Left ventricle myocardium inferior (tissue), 1 donor: ENCODE results near the gene KCTD20. TPM values are rescaled to one million over a fixed set of nuclear protein-coding genes. Genes with fewer than 3 reads are reported as not detected.

Experiments used
- DNase-seq: peaks from one replicate; pipeline ENCODE4 v3.0.0-alpha.2; 2020
- H3K27ac ChIP-seq: fragments of 200-600 bp; replicated peaks from 2 replicates; pipeline ENCODE4 v1.8.0; 2021
- H3K27me3 ChIP-seq: fragments of 200-600 bp; 2 replicates; pipeline ENCODE4 v1.8.0; 2021; ENCODE audit warnings: low read depth
- H3K36me3 ChIP-seq: fragments of 200-600 bp; 2 replicates; pipeline ENCODE4 v1.8.0; 2021
- H3K4me1 ChIP-seq: fragments of 200-600 bp; 2 replicates; pipeline ENCODE4 v1.8.0; 2021
- H3K4me3 ChIP-seq: fragments of 200-600 bp; 2 replicates; pipeline ENCODE4 v1.8.0; 2021; ENCODE audit warnings: mild to moderate bottlenecking, moderate library complexity
- H3K9me3 ChIP-seq: fragments of 200-600 bp; replicated peaks from 2 replicates; pipeline ENCODE4 v1.8.0; 2021
- intact Hi-C: fragments of 100-400 bp; cut with micrococcal nuclease; formaldehyde crosslinking; loops from one replicate; pipeline ENCODE4 v1.11.0; 2022
- total RNA-seq: library from RNA; stranded (reverse); fragmentation: NEBNext Ultra II Directional; extraction: Animal tissue kit (Norgen Biotek cat#: 25700); gene quantifications from one replicate; pipeline ENCODE4 v1.2.1, GENCODE V29; 2021
- TF ChIP-seq, protein P1 (sequence below): fragments of 200-600 bp; IDR thresholded peaks from 2 replicates; pipeline ENCODE4 v1.8.0; 2021; ENCODE audit warnings: antibody characterized with exemption, mild to moderate bottlenecking, borderline replicate concordance
- donor health status: DM: no; HTN: yes; CAD: no; lungs with severe emphysema.

Gene KCTD20
- total RNA-seq, 1 donor from 2014 or later, result 21.3 TPM

DNA sequence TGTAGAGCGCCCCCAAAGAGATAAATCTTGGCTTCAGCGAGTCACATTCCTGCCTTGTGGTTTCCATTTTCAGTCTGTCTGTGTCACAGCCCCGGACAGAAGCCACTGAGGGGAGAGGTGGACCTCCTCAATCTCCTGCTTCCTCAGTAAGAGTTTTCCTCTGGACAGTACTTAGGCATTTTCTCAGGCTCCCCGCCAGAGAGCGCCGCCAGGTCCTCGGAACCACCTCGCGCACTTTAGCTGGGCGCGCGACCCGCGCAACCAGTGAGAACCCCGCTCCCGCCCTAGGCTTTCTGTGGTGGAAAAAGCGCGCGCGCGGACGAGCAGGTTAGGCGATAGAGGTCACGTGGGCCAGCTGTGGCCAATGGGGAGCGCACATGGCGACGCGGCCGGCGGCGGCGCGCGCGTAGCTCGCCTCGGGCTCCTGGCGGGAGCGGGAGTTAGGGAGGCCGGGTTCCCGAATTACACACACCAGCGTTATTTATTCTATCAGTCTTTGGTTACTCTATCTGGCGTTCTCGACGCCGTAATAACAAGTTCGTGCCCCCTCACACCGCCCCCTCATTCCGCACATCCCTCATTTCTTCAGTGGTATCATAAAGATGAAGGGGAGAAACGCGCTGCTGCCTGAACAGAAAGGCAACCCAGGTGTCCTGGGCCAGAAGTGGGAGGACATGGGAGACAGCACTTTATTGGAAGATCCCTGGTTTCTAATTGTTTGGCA lies 19.5 kb upstream of the KCTD20 start:
- no peaks in the 10 kb centered on the region for H3K27me3 ChIP-seq
- H3K4me1 ChIP-seq, result peaks cover 15% of the 10 kb centered on the region
- H3K9me3 ChIP-seq, result no peaks in the 10 kb centered on the region
- no peaks in the 10 kb centered on the region for H3K36me3 ChIP-seq
- H3K27ac ChIP-seq, result peak overlapping the region; percentile 78
- DNase-seq, result peak; percentile 99
- TF ChIP-seq, protein P1, sequence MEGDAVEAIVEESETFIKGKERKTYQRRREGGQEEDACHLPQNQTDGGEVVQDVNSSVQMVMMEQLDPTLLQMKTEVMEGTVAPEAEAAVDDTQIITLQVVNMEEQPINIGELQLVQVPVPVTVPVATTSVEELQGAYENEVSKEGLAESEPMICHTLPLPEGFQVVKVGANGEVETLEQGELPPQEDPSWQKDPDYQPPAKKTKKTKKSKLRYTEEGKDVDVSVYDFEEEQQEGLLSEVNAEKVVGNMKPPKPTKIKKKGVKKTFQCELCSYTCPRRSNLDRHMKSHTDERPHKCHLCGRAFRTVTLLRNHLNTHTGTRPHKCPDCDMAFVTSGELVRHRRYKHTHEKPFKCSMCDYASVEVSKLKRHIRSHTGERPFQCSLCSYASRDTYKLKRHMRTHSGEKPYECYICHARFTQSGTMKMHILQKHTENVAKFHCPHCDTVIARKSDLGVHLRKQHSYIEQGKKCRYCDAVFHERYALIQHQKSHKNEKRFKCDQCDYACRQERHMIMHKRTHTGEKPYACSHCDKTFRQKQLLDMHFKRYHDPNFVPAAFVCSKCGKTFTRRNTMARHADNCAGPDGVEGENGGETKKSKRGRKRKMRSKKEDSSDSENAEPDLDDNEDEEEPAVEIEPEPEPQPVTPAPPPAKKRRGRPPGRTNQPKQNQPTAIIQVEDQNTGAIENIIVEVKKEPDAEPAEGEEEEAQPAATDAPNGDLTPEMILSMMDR, result peak; percentile 72
- intact Hi-C loops, result no loop called here
- peak overlapping the region; percentile 69 for H3K4me3 ChIP-seq

DNA sequence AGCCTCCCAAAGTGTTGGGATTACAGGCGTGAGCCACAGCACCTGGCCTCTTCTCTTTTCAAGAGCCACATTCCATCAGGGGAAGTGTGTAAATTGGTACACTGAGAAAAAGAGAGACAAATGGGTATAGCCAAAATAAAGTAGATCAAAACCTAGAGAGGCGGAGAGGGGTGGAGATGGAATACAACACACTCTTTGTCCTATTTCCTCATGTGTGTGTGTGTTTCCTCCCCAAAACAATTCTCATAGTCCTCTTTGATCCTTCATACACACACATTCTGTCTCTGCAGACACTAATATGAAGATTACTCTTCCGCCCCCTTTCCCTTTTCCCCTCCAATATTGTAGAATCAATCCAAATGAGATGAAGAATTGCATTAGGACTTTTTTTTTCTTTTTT lies 16.2 kb upstream of the KCTD20 start:
- Histone ChIP-seq H3K27me3 (no peaks in the 10 kb centered on the region), H3K4me1 (peaks cover 15% of the 10 kb centered on the region), H3K4me3 (no peak overlapping the region), H3K27ac (no peak overlapping the region), H3K9me3 (no peaks in the 10 kb centered on the region), H3K36me3 (no peaks in the 10 kb centered on the region)
- intact Hi-C loops, result no loop called here
- TF ChIP-seq, protein P1, result no peak
- DNase-seq, result no peak

DNA sequence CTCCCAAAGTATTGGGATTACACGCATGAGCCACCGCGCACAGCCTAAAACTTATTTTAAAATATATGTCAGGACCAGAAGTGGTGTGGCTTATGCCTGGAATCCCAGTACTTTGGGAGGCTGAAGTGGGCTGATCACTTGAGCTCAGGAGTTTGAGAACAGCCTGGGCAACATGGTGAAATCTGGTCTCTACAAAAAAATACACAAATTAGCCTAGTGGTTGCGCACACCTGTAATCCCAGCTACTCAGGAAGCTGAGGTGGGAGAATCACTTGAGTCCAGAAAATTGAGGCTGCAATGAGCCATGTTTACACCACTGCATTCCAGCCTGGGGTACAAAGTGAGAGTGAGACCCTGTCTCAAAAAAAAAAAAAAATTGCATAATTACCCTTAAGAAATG lies 13.9 kb upstream of the KCTD20 start:
- H3K4me1 ChIP-seq, result peaks cover under 1% of the 10 kb centered on the region
- H3K27ac ChIP-seq, result no peak overlapping the region
- intact Hi-C loops, result no loop called here

DNA sequence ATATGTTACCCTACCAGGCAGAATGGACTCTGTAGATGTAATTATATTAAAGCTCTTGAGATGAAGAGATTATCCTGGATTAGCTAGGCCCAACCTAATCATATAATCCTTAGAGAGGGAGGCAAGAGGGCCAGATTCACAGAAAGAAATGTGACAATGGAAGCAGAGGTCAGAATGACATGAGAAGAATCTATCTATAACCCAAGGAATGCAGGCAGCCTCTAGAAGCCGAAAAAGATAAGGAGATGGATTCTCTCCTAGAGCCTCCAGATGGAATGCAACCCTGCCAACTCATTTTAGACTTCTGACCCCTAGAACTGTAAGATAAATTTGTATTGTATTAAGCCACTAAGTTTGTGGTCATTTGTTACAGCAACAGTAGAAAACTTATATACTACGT lies 12.4 kb upstream of the KCTD20 start:
- Histone ChIP-seq H3K27ac (no peak overlapping the region), H3K27me3 (no peaks in the 10 kb centered on the region), H3K4me1 (no peaks in the 10 kb centered on the region), H3K36me3 (no peaks in the 10 kb centered on the region), H3K9me3 (no peaks in the 10 kb centered on the region), H3K4me3 (no peak overlapping the region)
- no peak for DNase-seq
- TF ChIP-seq, protein P1, result no peak
- intact Hi-C loops, result no loop called here

More for the DNA sequence above, 13.9 kb upstream of the KCTD20 start:
- Histone ChIP-seq H3K27me3 (no peaks in the 10 kb centered on the region), H3K9me3 (no peaks in the 10 kb centered on the region), H3K36me3 (no peaks in the 10 kb centered on the region), H3K4me3 (no peak overlapping the region)
- no peak for DNase-seq
- TF ChIP-seq, protein P1, result no peak

DNA sequence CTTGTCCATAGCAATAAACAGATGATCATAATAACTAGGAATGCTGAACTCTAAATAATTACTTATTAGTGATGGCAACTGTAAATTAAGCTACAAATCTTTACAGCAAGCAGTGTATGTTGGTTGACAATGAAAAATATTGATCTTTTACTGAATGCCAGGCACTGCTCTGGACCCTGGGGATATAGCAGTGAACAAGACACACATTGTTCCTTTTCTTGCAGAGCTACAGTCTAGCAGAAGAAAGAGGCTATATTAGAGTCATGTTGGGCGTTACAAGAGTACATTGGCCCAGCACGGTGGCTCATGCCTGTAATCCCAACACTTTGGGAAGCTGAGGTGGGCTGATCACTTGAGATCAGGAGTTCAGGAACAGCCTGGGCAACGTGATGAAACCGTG lies 11.6 kb upstream of the KCTD20 start:
- H3K4me3 ChIP-seq, result no peak overlapping the region
- H3K4me1 ChIP-seq, result no peaks in the 10 kb centered on the region
- no peaks in the 10 kb centered on the region for H3K9me3 ChIP-seq
- H3K36me3 ChIP-seq, result no peaks in the 10 kb centered on the region
- no peak overlapping the region for H3K27ac ChIP-seq
- TF ChIP-seq, protein P1, result no peak
- intact Hi-C loops, result no loop called here
- H3K27me3 ChIP-seq, result no peaks in the 10 kb centered on the region
- no peak for DNase-seq
